C4-2B (cell line): ENCODE measurements around the gene CACNA1B.

Experiments
- ZFX ChIP-seq: fragments of 450-650 bp; IDR thresholded peaks from 2 replicates; pipeline ENCODE4 v1.6.1; 2017
- TF ChIP-seq, protein P1 (sequence below): fragments of 450-650 bp; conservative IDR thresholded peaks from 2 replicates; pipeline ENCODE4 v1.5.1; 2017; ENCODE audit warnings: mild to moderate bottlenecking

DNA sequence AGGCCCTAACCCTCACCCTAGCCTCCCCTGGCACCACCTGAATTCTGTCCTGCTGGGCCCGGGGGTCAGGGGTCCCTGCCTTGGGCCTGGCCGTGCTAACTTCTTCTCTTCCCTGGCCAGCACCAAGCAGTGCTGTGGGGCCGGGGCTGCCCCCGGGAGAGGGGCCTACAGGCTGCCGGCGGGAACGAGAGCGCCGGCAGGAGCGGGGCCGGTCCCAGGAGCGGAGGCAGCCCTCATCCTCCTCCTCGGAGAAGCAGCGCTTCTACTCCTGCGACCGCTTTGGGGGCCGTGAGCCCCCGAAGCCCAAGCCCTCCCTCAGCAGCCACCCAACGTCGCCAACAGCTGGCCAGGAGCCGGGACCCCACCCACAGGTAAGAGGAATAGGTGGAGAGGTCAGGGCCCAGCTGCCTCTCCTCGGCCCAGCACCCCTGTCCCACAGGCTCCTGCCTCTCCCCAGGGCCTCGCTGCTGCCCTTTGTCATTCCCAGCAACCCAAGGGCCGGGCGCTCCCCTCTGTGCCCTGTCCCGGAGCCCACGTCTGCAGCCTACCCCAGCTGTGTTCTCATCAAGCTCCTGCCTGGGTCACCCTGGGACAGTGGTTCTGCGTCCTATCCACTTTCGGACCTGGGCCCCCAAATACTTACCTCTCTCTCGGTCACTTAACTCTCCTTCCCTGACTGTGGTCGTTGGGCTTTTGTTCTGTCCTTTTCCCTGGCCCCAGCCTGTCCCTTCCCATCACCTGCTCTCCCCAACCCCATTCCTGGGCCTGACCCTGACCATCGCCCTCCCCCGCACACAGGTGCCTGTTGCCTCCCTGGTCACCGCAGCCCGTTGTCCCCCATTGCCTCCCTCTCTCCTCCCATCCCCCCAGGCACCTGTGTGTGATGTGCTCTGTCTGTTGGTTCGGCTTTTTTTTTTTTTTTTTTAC lies 243.2 kb downstream of the CACNA1B start:
- TF ChIP-seq, protein P1, sequence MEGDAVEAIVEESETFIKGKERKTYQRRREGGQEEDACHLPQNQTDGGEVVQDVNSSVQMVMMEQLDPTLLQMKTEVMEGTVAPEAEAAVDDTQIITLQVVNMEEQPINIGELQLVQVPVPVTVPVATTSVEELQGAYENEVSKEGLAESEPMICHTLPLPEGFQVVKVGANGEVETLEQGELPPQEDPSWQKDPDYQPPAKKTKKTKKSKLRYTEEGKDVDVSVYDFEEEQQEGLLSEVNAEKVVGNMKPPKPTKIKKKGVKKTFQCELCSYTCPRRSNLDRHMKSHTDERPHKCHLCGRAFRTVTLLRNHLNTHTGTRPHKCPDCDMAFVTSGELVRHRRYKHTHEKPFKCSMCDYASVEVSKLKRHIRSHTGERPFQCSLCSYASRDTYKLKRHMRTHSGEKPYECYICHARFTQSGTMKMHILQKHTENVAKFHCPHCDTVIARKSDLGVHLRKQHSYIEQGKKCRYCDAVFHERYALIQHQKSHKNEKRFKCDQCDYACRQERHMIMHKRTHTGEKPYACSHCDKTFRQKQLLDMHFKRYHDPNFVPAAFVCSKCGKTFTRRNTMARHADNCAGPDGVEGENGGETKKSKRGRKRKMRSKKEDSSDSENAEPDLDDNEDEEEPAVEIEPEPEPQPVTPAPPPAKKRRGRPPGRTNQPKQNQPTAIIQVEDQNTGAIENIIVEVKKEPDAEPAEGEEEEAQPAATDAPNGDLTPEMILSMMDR = no peak
- TF ChIP-seq ZFX = no peak
